HepG2 (cell line): ENCODE measurements around the gene IFNAR1. TPM values are rescaled to one million over a fixed set of nuclear protein-coding genes. Genes with fewer than 3 reads are reported as not detected.

Experiments used
- ASH2L ChIP-seq: fragments of 300-600, 200-600 bp; sonication (generic); IDR thresholded peaks from 2 replicates; pipeline ENCODE4 v1.7.0; 2017; ENCODE audit warnings: low read depth, mild to moderate bottlenecking, moderate library complexity, mixed read lengths, low read length; ENCODE audit not compliant: insufficient read length
- CERS6 ChIP-seq: sonication (generic); formaldehyde crosslinking; IDR thresholded peaks from 2 replicates; pipeline ENCODE4 v1.5.0; 2020; ENCODE audit warnings: missing genetic modification reagents
- DPF2 ChIP-seq: sonication (generic); formaldehyde crosslinking; IDR thresholded peaks from 2 replicates; pipeline ENCODE4 v1.4.0; 2020; ENCODE audit warnings: mild to moderate bottlenecking, low read depth, missing genetic modification reagents, borderline replicate concordance
- ELF4 ChIP-seq: sonication (generic); formaldehyde crosslinking; IDR thresholded peaks from 2 replicates; pipeline ENCODE4 v1.5.0; 2020; ENCODE audit warnings: missing genetic modification reagents, mild to moderate bottlenecking, moderate library complexity, borderline replicate concordance
- GPN1 ChIP-seq: sonication (generic); formaldehyde crosslinking; IDR thresholded peaks from 2 replicates; pipeline ENCODE4 v1.5.1; 2020; ENCODE audit warnings: missing genetic modification reagents, borderline replicate concordance
- GTF2F1 ChIP-seq: fragments of 150-350 bp; IDR thresholded peaks from 2 replicates; pipeline ENCODE4 v1.6.1; 2014; ENCODE audit warnings: low read length
- HNRNPL ChIP-seq: fragments of 200-400 bp; formaldehyde crosslinking; IDR thresholded peaks from 2 replicates; pipeline ENCODE4 v1.6.1; 2017; ENCODE audit warnings: mild to moderate bottlenecking, low read depth, low read length
- IRF1 ChIP-seq: sonication (generic); formaldehyde crosslinking; IDR thresholded peaks from 2 replicates; pipeline ENCODE4 v1.4.0; 2020; ENCODE audit warnings: low read depth, mild to moderate bottlenecking, missing genetic modification reagents
- KDM4B ChIP-seq: sonication (generic); formaldehyde crosslinking; IDR thresholded peaks from 2 replicates; pipeline ENCODE4 v1.4.0; 2020; ENCODE audit warnings: missing genetic modification reagents
- MAX ChIP-seq: IDR thresholded peaks from 2 replicates; pipeline ENCODE4 v1.6.1; 2012; ENCODE audit warnings: inconsistent platforms
- MLLT10 ChIP-seq: sonication (generic); formaldehyde crosslinking; IDR thresholded peaks from 2 replicates; pipeline ENCODE4 v1.4.0; 2020; ENCODE audit warnings: missing genetic modification reagents
- MZF1 ChIP-seq: sonication (generic); formaldehyde crosslinking; IDR thresholded peaks from 2 replicates; pipeline ENCODE4 v1.8.1; 2023; ENCODE audit warnings: mild to moderate bottlenecking, missing genetic modification reagents, borderline replicate concordance
- RXRA ChIP-seq: sonication (generic); formaldehyde crosslinking; IDR thresholded peaks from 2 replicates; pipeline ENCODE4 v1.5.1; 2020; ENCODE audit warnings: missing genetic modification reagents
- SAP130 ChIP-seq: IDR thresholded peaks from 2 replicates; pipeline ENCODE4 v1.6.1; 2016; ENCODE audit warnings: low read depth
- TFAP4 ChIP-seq: sonication (generic); IDR thresholded peaks from 2 replicates; pipeline ENCODE4 v1.6.1; 2016; ENCODE audit warnings: low read depth, borderline replicate concordance
- ZFP36L1 ChIP-seq: sonication (generic); formaldehyde crosslinking; IDR thresholded peaks from 2 replicates; pipeline ENCODE4 v1.8.0; 2022; ENCODE audit warnings: mild to moderate bottlenecking, missing genetic modification reagents, moderate library complexity
- ZNF143 ChIP-seq: sonication (generic); formaldehyde crosslinking; IDR thresholded peaks from 2 replicates; pipeline ENCODE4 v1.4.0; 2020; ENCODE audit warnings: missing genetic modification reagents
- ZNF569 ChIP-seq: sonication (generic); formaldehyde crosslinking; IDR thresholded peaks from 2 replicates; pipeline ENCODE4 v1.5.0; 2020; ENCODE audit warnings: mild to moderate bottlenecking, missing genetic modification reagents, moderate library complexity, borderline replicate concordance
- ZNF670 ChIP-seq: sonication (generic); formaldehyde crosslinking; IDR thresholded peaks from 2 replicates; pipeline ENCODE4 v1.8.0; 2022; ENCODE audit warnings: mild to moderate bottlenecking, missing genetic modification reagents, borderline replicate concordance
- ZNF687 ChIP-seq: sonication (generic); formaldehyde crosslinking; IDR thresholded peaks from 2 replicates; pipeline ENCODE4 v1.5.1; 2020; ENCODE audit warnings: mild to moderate bottlenecking, missing genetic modification reagents, moderate library complexity
- ZNF7 ChIP-seq: IDR thresholded peaks from 2 replicates; pipeline ENCODE4 v1.6.1; 2016; ENCODE audit warnings: missing biosample characterization, missing genetic modification reagents
- ZNF841 ChIP-seq: sonication (generic); formaldehyde crosslinking; IDR thresholded peaks from 2 replicates; pipeline ENCODE4 v1.8.1; 2023; ENCODE audit warnings: missing genetic modification reagents, borderline replicate concordance
- ZUFSP ChIP-seq: sonication (generic); formaldehyde crosslinking; IDR thresholded peaks from 2 replicates; pipeline ENCODE4 v1.9.0; 2021; ENCODE audit warnings: missing genetic modification reagents, mild to moderate bottlenecking, borderline replicate concordance
- polyA plus RNA-seq, 8 experiments: library from polyadenylated mRNA; depleted of rRNA in 3 of 8; stranded (reverse) in 7 of 8; unstranded in 1 of 8; fragments of >200 nt; fragmentation: Illumina TruSeq in 4 of 8; extraction: Trizol in 4 of 8; gene quantifications; 2 replicates each; pipeline versions ENCODE4 v1.2.1 to v1.2.3, GENCODE V29; 2011 to 2016; ENCODE audit warnings: low read depth in 4 of 8, missing spikeins in 1 of 8, mixed read lengths in 1 of 8; ENCODE audit not compliant: insufficient read depth in 1 of 8
- total RNA-seq, 5 experiments: library from RNA; depleted of rRNA; stranded (reverse); fragments of >200 nt; fragmentation: Illumina TruSeq; extraction: Trizol; gene quantifications; 2 replicates each; pipeline ENCODE4 v1.2.3, GENCODE V29; 2016; ENCODE audit warnings: low read depth in 1 of 5

Gene IFNAR1
- total and polyA plus RNA-seq, 2 of the 13 experiments (the other 11 are each of a cell fraction or from before 2014, with no cell fraction given), result 6.7 to 9.3 TPM

- TF ChIP-seq MZF1 (CRISPR knock-in tag) (no peak), RXRA (CRISPR knock-in tag) (no peak), TFAP4 (no peak), ZNF670 (CRISPR knock-in tag) (no peak), ZNF7 (CRISPR knock-in tag) (no peak), MAX (0 out of 2 replicates have a peak, but pooled peaks have one; percentile 21), ZNF841 (CRISPR knock-in tag) (no peak), CERS6 (no peak), KDM4B (CRISPR knock-in tag) (no peak), ZUFSP (CRISPR knock-in tag) (no peak), ASH2L (no peak), ELF4 (CRISPR knock-in tag) (no peak), DPF2 (CRISPR knock-in tag) (no peak), MLLT10 (no peak), GTF2F1 (no peak), ZNF687 (CRISPR knock-in tag) (peak; percentile 65), HNRNPL (0 out of 2 replicates have a peak, but pooled peaks have one; percentile 39), IRF1 (CRISPR knock-in tag) (no peak), ZFP36L1 (CRISPR knock-in tag) (no peak), SAP130 (CRISPR knock-in tag) (0 out of 2 replicates have a peak, but pooled peaks have one; percentile 10), ZNF569 (no peak), ZNF143 (CRISPR knock-in tag) (no peak), GPN1 (CRISPR knock-in tag) (no peak)
Observed at GRCh38 chr21:33286076-33286475, 38.7 kb upstream of the IFNAR1 start (continued).
